Muscle of back (tissue), 11 donors: ENCODE data around the gene FBXO42. TPM values are rescaled to one million over a fixed set of nuclear protein-coding genes. Genes with fewer than 3 reads are reported as not detected.
"Not testable (repeated sequence)": the region's sequence is repeated elsewhere in the genome, so short reads cannot be mapped to it uniquely, and the experiment has no call there.

Experiments
- DNase-seq, 3 donors: peaks; one replicate each; pipeline versions ENCODE4 v3.0.0 to v3.0.0-alpha.2; 2013
- polyA plus RNA-seq, 10 donors: library from polyadenylated mRNA; unstranded; fragments of 120-200 nt; gene quantifications; one replicate each; pipeline ENCODE4 v1.2.1, GENCODE V29; 2013; ENCODE audit not compliant: insufficient read length in 10 of 10

FBXO42 gene
- polyA plus RNA-seq, 10 donors = 13.5 to 17.9 (median 16.8) TPM

DNA sequence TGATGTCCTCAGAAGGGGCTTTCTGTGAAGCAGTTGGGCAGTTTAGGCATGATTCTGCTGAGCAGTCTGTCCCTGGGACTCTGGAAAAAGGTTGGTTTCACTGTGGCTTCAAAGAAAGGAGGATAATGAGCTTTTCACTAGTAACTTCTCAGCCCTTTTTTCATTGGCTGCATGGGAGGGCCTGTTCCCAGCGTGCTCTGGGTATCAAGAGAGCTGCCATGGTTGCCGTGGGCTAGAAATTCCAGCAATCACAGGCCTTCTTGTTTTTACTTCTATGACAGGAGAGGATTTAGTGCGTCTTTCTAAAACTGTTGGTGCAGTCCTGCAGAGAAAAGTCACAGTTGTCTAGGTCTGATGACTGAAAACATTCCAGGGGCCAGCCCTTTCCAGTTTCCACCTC, 22.0 kb upstream of the FBXO42 start:
- DNase-seq = no peak

DNA sequence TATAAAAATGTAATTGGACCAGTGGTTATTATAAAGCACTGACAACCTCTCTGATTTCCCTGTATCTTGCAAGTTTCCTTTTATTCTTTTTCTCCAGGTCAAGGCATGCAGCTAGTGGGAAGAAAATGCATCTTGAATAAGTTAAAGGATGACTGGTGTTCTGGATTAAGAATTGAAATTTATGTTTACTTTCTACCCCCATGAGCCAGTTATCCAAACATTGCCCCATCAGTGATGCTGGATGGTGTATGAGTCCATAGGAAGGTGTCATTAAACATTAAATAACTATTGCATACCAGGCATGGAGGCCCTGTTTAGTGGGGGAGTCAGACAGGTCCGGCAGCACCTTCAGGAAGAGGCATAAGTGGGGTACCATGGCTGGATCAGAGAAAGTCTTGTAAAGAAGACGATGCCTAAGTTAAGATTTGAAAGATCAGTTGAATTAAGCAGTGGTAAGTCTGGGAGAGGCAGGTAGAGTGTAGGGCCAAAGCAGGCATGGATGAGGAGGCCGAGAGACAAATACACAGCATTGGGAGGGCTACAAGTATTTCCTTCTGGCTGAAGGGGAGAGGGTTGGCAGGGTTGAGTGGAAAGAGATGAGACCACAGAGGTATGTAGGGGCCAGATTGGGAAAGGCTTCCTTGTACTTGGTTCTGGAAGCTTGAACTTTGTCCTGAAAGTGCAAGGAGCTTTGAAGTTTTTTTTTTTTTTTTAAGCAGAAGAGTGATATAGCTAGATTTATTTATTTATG, 20.4 kb upstream of the FBXO42 start:
- peak in 1 of 3 donors; percentile 36 for DNase-seq

DNA sequence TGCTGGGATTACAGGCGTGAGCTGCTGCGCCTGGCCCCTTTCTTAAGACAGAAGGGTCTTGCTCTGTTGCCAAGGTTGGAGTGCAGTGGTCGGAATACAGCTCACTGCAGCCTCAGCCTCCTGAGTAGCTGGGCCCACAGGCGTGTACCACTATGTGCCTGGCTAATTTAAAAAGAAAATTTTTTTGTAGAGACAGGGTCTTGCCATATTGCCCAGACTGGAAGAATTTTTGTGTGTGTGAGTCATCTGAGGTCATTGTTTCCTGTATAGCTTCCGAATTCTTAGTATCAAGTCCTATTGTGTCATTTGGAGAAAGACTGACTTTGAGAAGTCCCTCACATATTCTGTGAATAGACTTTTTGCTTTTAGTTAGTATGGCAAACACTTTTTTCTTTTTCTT, 19.4 kb upstream of the FBXO42 start:
- DNase-seq = peak in 1 of 3 donors; percentile 25

DNA sequence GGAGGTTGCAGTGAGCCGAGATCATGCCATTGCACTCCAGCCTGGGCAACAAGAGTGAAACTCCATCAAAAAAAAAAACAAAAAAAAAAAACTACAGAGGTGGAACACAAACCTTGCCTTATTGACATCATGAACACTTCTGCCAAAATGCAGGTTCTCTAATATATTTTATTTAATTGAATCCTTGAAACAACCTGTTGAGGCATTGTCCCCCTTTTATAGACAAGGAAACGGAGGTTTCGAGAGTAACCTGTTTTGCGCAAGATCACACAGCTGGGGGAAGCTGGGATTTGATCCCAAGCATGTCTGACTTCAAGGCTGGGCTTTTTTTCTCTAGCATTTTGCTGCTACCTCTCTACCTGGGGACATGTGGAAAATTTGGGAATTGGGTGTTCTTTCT, 17.5 kb upstream of the FBXO42 start:
- DNase-seq = no peak

DNA sequence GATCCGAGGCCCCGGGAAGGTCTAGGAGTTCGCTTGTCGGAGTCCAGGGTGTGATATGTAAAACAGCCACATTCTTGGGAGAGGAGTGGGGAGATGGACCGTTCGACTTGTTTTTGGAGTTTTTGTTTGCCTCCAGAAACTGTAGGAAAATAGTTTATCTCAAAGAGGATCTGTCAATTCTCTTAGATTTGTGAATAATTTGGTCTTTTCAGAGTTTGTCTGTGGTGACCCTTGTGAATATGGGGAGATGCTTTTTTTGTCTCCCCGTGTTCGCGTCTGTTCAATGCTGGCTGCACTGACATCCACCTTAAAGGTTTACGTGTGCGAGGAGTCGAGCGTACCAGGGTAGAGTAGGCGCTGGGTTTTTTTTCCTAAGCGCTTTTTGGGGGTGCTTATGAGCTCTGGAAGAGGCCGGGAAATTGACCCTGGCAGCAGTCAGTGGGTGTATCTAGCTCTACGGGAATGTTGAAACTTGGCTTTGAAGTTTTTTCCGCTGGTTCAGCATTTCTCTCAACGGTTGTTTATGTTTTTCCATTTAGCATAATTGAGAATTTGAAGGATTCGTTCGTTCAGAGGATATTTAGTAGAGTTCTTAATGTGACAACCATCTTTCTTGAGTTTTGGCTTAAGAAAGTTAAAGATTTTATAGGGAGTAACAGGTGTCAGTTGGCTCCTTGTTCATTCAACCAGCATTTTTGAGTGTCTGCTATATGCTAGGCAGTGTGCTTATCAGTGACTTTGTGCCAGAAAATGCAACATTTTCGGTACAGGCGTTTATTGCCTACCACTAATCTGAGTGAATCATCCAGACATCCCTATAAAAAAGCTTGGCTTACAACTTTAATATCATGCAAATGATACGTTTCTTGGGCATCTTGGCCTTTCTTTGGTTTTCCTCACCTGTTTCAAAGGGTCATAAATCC, 15.9 kb upstream of the FBXO42 start:
- peak; percentile 21 to 69 (median 44) for DNase-seq

DNA sequence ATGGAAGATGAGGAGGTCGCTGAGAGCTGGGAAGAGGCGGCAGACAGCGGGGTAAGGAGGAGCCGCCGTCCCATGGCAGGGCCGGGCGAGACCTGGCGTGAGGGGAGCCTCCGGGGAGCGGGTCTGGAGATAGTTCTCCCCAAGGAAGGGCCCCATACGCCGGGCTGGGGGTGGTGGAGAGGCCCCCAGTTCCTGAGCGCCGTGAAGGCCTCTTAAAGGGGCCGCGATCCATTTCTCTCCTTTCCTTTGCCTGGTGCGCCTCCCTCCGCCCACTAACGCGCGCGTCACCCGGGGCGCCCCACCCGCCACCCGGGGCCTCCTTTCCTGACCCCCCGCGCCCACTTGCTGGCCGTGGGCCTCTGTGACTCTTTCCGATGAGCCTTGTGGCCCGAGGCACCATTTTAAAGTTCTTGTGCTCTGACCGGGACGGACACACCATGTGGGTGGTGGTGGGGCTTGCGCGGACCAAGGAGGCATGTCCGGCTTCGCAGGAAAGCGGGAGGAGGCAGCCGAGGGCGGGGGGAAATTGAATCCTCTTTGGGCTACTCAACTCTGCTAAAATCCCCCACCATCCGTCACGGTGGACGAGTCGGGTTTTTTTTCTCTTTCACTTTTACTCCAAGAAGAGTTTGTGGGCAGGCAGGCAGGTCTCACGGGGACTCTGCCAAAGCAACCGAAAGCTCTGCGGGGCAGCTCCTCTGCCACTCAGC, 15.1 kb upstream of the FBXO42 start:
- peak; percentile 86 to 99 (median 91) for DNase-seq

DNA sequence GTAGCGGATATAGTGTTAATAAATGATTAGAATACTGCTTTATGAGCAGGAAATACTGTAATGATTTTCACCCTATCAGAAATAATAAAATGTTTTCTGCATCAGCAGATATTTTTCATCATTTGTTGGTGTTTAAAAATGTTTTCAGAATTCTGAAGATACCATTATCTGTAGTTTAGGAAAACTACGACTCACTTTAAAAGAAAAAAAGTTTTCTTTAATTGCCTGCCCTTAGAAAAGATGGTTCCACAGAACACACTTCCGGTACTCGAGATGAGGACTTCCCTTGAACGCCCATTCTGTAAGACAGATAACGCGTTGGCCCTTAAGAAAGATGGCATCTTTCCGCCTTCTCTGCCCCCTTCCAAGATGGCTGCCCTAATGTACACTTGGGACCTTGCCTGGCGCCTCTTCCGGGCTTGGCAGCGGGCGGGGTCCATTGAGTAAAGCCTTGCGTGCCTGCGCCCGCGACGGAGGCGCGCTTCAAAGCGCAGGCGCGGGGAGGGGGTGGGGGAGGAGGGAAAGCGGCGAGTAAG, 14.5 kb upstream of the FBXO42 start, which contains the start of gene SZRD1:
Gene SZRD1, plus strand, starts transcription at position 521 of the 536 bp plus-strand sequence. CDS start 16 bp downstream, outside the sequence.
- peak; percentile 100 for DNase-seq

DNA sequence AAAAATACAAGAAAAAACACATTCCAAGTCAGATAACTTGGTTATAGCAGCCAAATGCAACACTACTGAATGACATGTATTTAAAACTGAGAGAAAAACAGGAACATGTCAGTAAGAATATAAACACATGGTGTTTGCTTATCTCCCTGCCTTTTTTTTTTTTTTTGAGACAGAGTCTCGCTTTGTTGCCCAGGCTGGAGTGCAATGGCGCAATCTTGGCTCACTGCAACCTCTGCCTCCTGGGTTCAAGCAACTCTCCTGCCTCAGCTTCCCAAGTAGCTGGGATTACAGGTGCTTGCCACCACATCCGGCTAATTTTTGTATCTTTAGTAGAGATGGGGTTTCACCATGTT, 12.8 kb upstream of the FBXO42 start:
- DNase-seq = not testable (repeated sequence)

DNA sequence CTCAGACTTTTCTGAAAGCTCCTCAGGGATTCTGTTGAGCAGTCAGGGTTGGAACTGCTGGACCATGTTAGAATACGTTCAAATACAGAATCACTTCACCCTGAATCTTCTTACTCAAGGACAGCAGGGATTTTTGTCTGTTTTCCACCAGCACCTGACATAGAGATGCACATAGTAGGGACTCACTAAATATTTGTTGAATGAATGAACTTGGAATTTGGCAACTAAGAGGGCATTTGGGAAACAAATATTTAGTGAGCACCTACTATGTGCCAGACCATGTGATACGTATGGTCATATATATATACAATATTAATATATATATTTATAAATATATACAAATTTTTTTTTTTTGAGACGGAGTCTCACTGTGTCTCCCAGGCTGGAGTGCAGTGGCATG, 4.6 kb upstream of the FBXO42 start:
- no peak for DNase-seq

DNA sequence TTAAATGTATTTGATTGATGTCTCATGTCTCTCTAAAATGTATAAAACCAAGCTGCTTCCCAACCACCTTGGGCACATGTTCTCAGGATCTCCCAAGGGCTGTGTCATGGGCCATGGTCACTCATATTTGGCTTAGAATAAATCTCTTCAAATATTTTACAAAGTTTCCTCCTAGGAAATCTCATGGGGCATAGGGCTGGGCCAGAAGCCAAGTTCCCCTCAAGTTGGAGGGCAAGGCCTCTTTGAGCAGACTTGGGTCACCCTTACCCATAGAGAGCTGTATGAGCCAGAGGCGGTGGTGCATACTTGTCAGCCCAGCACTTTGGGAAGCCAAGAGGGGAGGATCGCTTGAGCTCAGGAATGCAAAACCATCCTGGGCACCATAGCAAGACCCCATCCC, 2.3 kb upstream of the FBXO42 start:
- DNase-seq = no peak

DNA sequence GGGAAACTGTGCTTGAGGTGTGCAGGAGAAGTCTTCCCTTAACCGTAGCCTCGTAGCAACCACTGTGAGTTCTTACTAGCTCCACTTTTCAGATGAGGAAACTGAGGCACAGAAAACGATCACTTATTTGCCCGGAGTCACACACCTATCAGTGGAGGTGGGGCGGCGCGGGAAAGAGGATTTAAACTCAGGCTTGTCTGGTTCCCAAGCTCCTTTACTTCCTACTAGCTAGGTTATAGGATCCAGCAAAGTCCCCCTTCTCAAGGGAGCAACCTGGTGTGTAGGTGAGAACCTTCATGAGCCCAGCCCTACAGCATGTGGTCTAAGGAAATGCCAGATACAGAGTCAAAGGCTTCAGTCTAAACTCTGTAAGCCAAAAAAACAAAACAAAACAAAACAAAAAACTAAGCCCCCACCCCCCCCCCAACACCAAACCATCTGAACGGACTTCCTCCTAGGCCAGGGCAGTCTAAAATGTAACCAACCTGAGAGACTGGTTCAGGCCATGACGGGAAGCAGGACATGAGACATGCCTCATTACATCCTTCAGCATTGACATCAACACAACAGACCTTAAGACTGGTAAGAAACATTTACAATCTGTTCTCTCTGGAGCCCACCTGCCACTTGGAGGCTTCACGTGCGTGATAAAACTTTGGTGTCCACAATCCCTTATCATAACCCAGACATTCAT, 709 bp upstream of the FBXO42 start:
- no peak for DNase-seq

DNA sequence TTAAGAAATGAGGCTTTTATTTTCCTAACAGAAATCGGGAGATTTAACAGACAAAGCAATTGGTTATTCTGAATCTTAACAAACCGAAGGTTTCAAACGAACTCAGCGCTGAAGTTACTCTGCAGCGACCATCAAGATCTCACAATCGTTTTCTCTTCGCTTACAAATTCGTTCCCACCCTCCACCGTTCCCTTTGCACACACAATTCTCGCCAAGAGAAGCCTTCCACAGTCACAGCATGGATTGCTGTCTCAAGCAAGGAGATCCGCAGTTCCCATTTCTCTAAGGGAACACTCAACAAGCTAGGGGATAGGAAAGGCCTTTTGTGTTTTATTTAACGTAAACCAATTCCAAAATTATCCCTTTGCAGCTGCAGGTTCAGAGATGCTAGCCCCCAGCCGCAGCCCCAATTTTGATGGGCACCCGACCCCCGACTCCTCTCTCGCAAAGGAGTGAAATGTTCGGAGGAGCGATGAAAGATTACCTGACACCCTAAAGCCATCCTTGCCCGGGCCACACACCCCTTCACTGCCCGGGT, 755 bp downstream of the FBXO42 start:
- DNase-seq = peak in 2 of 3 donors; percentile 46 to 77

DNA sequence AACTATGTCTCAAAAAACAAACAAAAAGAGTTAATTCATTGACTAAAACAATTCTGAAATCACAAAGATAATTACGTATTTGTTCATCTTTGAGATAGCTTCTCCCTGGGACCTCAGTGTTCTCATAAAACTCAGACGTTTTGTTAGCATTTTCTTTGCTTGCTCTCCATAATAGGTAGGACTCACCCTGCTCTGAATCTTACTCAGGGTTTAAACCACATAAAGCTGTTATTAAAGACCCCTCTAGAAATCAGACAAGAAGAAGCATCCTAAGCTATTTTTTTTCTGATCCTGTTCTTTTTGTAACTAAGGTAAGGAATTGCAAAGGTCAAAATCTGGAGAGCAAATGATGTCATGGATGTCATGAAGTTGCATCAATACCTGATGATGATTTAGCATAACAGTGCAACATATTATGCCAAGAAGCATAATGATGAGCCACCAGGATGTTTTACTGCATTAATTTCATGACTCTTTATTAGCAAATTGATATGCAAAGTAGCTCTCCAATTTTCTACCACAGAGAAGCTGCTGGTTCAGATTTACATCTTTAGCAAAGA, 2.4 kb downstream of the FBXO42 start:
- no peak for DNase-seq

DNA sequence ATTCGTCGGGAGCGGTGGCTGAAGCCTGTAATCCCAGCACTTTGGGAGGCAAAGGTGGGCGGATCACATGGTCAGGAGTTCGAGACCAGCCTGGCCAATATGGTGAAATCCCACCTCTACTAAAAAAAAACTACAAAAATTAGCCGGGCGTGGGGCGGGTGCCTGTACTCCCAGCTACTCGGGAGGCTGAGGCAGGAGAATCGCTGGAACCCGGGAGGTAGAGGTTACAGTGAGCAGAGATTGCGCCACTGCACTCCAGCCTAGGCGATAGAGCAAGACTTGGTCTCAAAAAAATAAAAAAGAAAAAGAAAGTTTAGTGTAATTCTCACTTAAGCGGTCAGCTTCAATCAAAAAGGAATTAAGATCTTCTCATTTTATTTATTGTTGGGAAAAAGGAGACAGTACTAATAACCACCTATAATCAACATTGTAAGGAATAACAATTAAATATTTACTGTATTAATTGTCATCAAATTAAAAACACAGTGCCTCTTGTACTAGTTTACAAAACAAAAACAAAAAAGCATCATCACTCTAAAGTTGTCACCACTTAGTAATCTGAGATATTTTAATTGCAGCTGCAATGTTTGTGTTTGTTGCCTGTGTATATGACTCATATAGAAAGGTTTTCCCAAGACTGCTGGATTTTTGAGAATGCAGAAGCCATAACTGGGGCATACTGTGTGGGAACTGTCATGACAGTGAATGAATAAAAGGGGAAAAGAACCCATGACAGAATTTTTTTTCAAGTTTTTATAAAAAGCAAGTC, 3.7 kb downstream of the FBXO42 start:
- DNase-seq = no peak

DNA sequence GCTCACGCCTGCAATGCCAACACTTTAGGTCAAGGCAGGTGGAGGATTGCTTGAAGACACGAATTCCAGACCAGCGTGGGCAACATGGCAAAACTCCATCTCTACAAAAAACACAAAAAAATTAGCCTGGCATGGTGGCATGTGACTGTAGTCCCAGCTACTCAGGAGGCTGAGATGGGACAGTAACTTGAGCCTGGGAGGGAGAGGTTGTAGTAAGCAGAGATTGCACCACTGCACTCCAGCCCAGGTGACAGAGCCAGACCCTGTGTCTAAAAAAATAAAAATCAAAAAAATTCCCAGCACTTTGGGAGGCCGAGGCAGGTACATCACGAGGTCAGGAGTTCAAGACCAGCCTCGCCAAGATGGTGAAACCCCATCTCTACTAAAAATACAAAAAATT, 9.0 kb downstream of the FBXO42 start:
- not testable (repeated sequence) for DNase-seq

DNA sequence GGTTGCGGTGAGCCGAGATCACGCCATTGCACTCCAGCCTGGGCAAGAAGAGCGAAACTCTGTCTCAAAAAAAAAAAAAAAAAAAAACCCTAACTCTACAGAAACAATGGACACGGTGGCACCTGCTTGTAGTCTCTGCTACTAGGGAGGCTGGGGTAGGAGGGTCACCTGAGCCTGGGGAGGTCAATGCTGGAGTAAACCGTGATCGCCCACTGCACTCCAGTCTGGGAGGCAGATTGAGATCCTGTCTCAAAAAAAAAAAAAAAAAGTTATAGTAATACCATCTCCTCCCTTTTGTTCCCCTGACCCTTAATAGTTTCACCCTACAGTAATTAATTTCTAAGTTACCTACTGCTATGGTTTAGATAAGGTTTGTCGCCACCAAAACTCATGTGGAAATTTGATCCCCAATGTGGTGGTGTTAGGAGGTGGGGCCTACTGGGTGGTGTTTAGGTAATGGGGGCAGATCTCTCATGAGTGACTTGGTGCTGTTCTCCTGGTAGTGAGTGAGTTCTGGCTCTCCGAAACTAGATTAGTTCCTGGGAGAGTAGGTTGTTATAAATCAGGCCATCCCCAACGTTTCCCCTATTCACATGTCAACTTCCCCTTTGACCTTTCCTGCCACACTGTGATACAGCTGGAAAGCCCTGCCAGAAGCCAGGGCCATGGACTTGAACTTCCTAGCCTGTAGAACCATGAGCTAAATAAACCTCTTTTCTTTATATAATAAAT, 9.8 kb downstream of the FBXO42 start:
- no peak for DNase-seq

DNA sequence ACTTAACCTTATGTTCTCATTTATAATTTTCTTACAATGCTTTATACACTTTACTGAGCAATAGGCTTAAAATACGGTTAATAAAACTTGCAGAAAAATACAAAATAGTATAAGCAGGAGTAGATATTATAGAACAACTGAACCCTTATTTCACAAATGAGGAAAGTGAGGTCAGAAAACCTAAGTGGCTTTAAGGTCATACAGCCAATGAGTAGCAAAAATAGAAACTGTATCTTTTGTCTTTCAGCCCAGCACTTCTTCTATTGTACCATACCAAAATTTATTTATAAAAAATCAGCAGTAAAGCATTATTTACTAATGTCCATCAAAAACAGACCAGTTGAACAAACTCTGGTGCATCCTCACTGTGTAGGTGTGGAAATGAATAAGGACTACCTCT, 11.6 kb downstream of the FBXO42 start:
- DNase-seq = no peak

DNA sequence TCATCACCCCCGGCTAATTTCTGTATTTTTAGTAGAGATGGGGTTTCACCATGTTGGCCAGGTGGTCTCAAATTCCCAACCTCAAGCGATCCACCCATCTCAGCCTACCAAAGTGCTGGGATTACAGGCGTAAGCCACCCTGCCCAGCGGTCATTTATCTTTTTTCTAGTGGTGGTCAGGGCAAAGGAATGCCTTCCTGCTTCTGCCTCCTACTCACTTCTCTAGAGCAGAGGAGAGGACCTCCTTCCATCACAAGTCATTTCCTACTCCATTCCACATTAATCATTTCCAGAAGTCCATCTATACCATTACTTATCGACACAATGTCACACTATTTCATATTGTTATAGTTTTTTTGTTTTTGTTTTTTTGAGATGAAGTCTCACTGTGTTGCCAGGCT, 13.3 kb downstream of the FBXO42 start:
- no peak for DNase-seq

DNA sequence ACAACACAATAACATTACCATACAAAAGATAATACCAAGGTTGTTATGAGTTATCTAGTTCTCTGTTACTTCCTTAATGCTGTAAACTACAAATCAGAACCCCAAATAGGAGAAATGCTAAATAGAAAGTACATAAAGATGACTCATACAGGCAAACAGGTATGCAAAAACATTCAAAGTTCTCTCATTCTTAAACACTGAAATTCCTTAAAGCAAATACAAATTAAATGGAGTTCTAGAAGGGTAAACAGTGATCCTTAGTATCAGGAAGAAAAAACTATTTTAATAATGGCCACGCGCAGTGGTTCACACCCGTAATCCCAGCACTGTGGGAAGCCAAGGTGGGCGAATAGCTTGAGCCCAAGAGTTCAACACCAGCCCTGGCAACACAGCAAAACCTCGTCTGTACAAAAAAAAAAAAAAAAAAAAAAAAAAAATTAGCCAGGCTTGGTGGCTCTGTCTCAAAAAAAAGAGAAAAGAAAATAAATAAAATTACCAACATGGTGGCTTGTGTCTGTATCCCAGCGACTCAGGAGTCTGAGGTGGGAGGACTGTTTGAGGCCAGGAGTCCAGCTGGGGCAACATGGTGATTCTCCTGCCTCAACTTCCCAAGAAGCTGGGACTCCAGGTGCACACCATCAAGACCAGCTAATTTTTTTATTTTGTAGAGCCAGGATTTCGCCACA, 17.5 kb downstream of the FBXO42 start:
- DNase-seq = no peak
